ENCODE measurements around the gene SAMD4B. TPM values are rescaled to one million over a fixed set of nuclear protein-coding genes. Genes with fewer than 3 reads are reported as not detected.

The SAMD4B gene
- total and polyA plus RNA-seq, 9 of the 15 experiments (the other 6 are each of a cell fraction or from before 2014, with no cell fraction given), result 3.4 to 90.5 (median 38.0) TPM

GRCh38 chr19:39402346-39403300, 60.4 kb downstream of the SAMD4B start (continued):
- no peak for TF ChIP-seq TSC22D4 (tag; IDR thresholded peaks at IDR 0.05)
- TF ChIP-seq NFYB (IDR thresholded peaks at IDR 0.05; ENCODE audit: extremely low read depth, insufficient read length), result no peak
- TF ChIP-seq, protein P1, sequence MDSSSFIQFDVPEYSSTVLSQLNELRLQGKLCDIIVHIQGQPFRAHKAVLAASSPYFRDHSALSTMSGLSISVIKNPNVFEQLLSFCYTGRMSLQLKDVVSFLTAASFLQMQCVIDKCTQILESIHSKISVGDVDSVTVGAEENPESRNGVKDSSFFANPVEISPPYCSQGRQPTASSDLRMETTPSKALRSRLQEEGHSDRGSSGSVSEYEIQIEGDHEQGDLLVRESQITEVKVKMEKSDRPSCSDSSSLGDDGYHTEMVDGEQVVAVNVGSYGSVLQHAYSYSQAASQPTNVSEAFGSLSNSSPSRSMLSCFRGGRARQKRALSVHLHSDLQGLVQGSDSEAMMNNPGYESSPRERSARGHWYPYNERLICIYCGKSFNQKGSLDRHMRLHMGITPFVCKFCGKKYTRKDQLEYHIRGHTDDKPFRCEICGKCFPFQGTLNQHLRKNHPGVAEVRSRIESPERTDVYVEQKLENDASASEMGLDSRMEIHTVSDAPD (CRISPR knock-in tag; IDR thresholded peaks at IDR 0.05), result no peak
- TF ChIP-seq MEF2D (tag; conservative IDR thresholded peaks at IDR 0.05; ENCODE audit: low read depth), result peak; percentile 92
- peak; percentile 57; the same call in 1 of the 2 replicates for TF ChIP-seq CBX5 (IDR thresholded peaks at IDR 0.05; ENCODE audit: borderline replicate concordance, low read depth)
- TF ChIP-seq ILF3 (IDR thresholded peaks at IDR 0.05; ENCODE audit: borderline replicate concordance), result no peak; the same call in 1 of the 2 replicates
- TF ChIP-seq, protein P2, sequence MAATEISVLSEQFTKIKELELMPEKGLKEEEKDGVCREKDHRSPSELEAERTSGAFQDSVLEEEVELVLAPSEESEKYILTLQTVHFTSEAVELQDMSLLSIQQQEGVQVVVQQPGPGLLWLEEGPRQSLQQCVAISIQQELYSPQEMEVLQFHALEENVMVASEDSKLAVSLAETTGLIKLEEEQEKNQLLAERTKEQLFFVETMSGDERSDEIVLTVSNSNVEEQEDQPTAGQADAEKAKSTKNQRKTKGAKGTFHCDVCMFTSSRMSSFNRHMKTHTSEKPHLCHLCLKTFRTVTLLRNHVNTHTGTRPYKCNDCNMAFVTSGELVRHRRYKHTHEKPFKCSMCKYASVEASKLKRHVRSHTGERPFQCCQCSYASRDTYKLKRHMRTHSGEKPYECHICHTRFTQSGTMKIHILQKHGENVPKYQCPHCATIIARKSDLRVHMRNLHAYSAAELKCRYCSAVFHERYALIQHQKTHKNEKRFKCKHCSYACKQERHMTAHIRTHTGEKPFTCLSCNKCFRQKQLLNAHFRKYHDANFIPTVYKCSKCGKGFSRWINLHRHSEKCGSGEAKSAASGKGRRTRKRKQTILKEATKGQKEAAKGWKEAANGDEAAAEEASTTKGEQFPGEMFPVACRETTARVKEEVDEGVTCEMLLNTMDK (IDR thresholded peaks at IDR 0.05; ENCODE audit: borderline replicate concordance, insufficient read depth, low read depth, low read length, poor library complexity, severe bottlenecking), result peak; percentile 73
- no peak for TF ChIP-seq ZNF239 (CRISPR knock-in tag; IDR thresholded peaks at IDR 0.05)
- TF ChIP-seq NRF1 (conservative IDR thresholded peaks at IDR 0.05 in 1 of 2, IDR thresholded peaks at IDR 0.05 in 1 of 2), result peak; percentile 88 to 91
- no peak for TF ChIP-seq ELK3 (CRISPR knock-in tag; IDR thresholded peaks at IDR 0.05)
- TF ChIP-seq TCF7L2 (IDR thresholded peaks at IDR 0.05; ENCODE audit: low read depth, low read length), result no peak
- TF ChIP-seq KAT2B (IDR thresholded peaks at IDR 0.05; ENCODE audit: low read depth, low read length), result no peak
- peak; percentile 85 for TF ChIP-seq GABPB1 (CRISPR knock-in tag; IDR thresholded peaks at IDR 0.05)
- no peak for TF ChIP-seq YBX1 (IDR thresholded peaks at IDR 0.05)

All from K562 (cell line).